HEK293T (cell line): ENCODE measurements around the gene MRPL12.

Source experiments
- ARNT ChIP-seq: fragments of 450-650 bp; IDR thresholded peaks from 2 replicates; pipeline ENCODE4 v1.6.1; 2017; ENCODE audit warnings: mild to moderate bottlenecking
- BHLHE40 ChIP-seq: fragments of 450-650 bp; IDR thresholded peaks from 2 replicates; pipeline ENCODE4 v1.6.1; 2016; ENCODE audit warnings: mild to moderate bottlenecking, moderate library complexity, borderline replicate concordance
- CTBP1 ChIP-seq: fragments of 450-650 bp; IDR thresholded peaks from 2 replicates; pipeline ENCODE4 v1.6.1; 2016; ENCODE audit warnings: borderline replicate concordance
- ELF4 ChIP-seq: fragments of 450-650 bp; IDR thresholded peaks from 2 replicates; pipeline ENCODE4 v1.6.1; 2017; ENCODE audit warnings: antibody characterized with exemption
- FOXA1 ChIP-seq: fragments of 450-650 bp; IDR thresholded peaks from 2 replicates; pipeline ENCODE4 v1.6.1; 2016; ENCODE audit warnings: mild to moderate bottlenecking
- FOXK2 ChIP-seq: fragments of 450-650 bp; IDR thresholded peaks from 2 replicates; pipeline ENCODE4 v1.6.1; 2016; ENCODE audit warnings: mild to moderate bottlenecking
- FOXM1 ChIP-seq: fragments of 450-650 bp; IDR thresholded peaks from 2 replicates; pipeline ENCODE4 v1.6.1; 2017; ENCODE audit warnings: mild to moderate bottlenecking, borderline replicate concordance
- L3MBTL2 ChIP-seq: fragments of 450-650 bp; conservative IDR thresholded peaks from 2 replicates; pipeline ENCODE4 v1.6.1; 2016; ENCODE audit warnings: mild to moderate bottlenecking
- NFRKB ChIP-seq: fragments of 450-650 bp; IDR thresholded peaks from 2 replicates; pipeline ENCODE4 v1.6.1; 2016; ENCODE audit warnings: mild to moderate bottlenecking, moderate library complexity
- SP1 ChIP-seq: fragments of 450-650 bp; IDR thresholded peaks from 2 replicates; pipeline ENCODE4 v1.6.1; 2017
- SUZ12 ChIP-seq: fragments of 450-650 bp; IDR thresholded peaks from 2 replicates; pipeline ENCODE4 v1.6.1; 2016; ENCODE audit warnings: mild to moderate bottlenecking
- TARDBP ChIP-seq: fragments of 450-650 bp; IDR thresholded peaks from 2 replicates; pipeline ENCODE4 v1.6.1; 2016
- TF ChIP-seq, protein P1 (sequence below): fragments of 450-650 bp; IDR thresholded peaks from 2 replicates; pipeline ENCODE4 v1.6.1; 2016

GRCh38 chr17:81723651-81724209, 20.6 kb downstream of the MRPL12 start:
- TF ChIP-seq BHLHE40 (no peak; the same call in 1 of the 2 replicates), FOXK2 (no peak), SP1 (no peak), FOXA1 (no peak), ARNT (no peak), L3MBTL2 (no peak), ELF4 (no peak), FOXM1 (no peak), NFRKB (no peak), SUZ12 (no peak), TARDBP (no peak), CTBP1 (no peak)
- TF ChIP-seq, protein P1, sequence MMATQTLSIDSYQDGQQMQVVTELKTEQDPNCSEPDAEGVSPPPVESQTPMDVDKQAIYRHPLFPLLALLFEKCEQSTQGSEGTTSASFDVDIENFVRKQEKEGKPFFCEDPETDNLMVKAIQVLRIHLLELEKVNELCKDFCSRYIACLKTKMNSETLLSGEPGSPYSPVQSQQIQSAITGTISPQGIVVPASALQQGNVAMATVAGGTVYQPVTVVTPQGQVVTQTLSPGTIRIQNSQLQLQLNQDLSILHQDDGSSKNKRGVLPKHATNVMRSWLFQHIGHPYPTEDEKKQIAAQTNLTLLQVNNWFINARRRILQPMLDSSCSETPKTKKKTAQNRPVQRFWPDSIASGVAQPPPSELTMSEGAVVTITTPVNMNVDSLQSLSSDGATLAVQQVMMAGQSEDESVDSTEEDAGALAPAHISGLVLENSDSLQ = no peak
